Neutrophil (primary cell): Measurements from ENCODE around the gene ELOVL4.

ENCODE experiments used
- H3K27ac ChIP-seq: fragments of 200-600 bp; sonication (generic); 2 replicates; pipeline ENCODE4 v1.5.1; 2016; ENCODE audit warnings: mild to moderate bottlenecking, moderate library complexity
- H3K27me3 ChIP-seq: fragments of 200-600 bp; sonication (generic); 2 replicates; pipeline ENCODE4 v1.6.0; 2016; ENCODE audit warnings: mild to moderate bottlenecking
- H3K36me3 ChIP-seq: fragments of 200-600 bp; sonication (generic); 2 replicates; pipeline ENCODE4 v1.5.1; 2017
- H3K4me1 ChIP-seq, 2 experiments: fragments of 200-600 bp in 1 of 2; sonication (generic) in 1 of 2; 1 replicate in 1 of 2; 2 replicates in 1 of 2; pipeline versions ENCODE4 v1.5.1 to v1.6.1; 2013 to 2016; ENCODE audit warnings: low read depth in 1 of 2, low read length in 1 of 2, mild to moderate bottlenecking in 1 of 2, moderate library complexity in 1 of 2; ENCODE audit not compliant: control insufficient read depth in 1 of 2, insufficient read depth in 1 of 2
- H3K4me3 ChIP-seq, 2 experiments: fragments of 200-600 bp in 1 of 2; sonication (generic) in 1 of 2; 1 replicate in 1 of 2; 2 replicates in 1 of 2; pipeline ENCODE4 v1.5.1; 2013 to 2016; ENCODE audit warnings: low read depth in 1 of 2, low read length in 1 of 2, mild to moderate bottlenecking in 1 of 2, moderate library complexity in 1 of 2
- H3K9me3 ChIP-seq: fragments of 200-600 bp; sonication (generic); 2 replicates; pipeline ENCODE4 v1.5.1; 2016
- TF ChIP-seq, protein P1 (sequence below): fragments of 200-600 bp; sonication (generic); IDR thresholded peaks from 2 replicates; pipeline ENCODE4 v1.5.1; 2016; ENCODE audit warnings: antibody characterized with exemption

Gene ELOVL4

DNA sequence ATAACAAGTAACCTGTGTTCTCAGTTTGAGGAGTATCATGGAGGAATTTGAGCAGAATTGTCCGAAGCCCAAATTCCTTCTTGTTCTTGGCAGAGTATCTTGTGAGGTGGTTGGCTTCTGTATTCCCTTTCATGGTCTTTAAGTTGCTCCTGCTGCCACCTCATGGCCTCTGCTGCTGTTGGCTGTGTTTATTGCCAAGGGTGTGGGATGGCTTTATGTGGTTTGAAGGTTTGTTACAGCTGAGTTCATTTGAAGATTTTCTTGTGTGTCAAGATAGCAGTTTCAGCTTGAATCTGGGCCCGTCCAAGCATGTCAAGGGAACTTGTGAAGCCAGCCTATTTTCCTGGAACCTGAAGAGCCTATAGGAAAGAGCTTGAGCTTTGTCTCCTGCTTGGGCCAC is 36.9 kb upstream of the ELOVL4 start:
- TF ChIP-seq, protein P1, sequence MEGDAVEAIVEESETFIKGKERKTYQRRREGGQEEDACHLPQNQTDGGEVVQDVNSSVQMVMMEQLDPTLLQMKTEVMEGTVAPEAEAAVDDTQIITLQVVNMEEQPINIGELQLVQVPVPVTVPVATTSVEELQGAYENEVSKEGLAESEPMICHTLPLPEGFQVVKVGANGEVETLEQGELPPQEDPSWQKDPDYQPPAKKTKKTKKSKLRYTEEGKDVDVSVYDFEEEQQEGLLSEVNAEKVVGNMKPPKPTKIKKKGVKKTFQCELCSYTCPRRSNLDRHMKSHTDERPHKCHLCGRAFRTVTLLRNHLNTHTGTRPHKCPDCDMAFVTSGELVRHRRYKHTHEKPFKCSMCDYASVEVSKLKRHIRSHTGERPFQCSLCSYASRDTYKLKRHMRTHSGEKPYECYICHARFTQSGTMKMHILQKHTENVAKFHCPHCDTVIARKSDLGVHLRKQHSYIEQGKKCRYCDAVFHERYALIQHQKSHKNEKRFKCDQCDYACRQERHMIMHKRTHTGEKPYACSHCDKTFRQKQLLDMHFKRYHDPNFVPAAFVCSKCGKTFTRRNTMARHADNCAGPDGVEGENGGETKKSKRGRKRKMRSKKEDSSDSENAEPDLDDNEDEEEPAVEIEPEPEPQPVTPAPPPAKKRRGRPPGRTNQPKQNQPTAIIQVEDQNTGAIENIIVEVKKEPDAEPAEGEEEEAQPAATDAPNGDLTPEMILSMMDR: no peak
- Histone ChIP-seq H3K36me3 (no peaks in the 10 kb centered on the region), H3K9me3 (no peaks in the 10 kb centered on the region), H3K27ac (no peak overlapping the region), H3K27me3 (peaks cover 8% of the 10 kb centered on the region), H3K4me1 (no peaks in the 10 kb centered on the region), H3K4me3 (no peak overlapping the region)

GRCh38 chr6:79981652-79982051 is 34.3 kb upstream of the ELOVL4 start:
- Histone ChIP-seq H3K36me3 (no peaks in the 10 kb centered on the region), H3K9me3 (no peaks in the 10 kb centered on the region), H3K4me1 (no peaks in the 10 kb centered on the region), H3K27me3 (peaks cover 8% of the 10 kb centered on the region), H3K4me3 (no peak overlapping the region), H3K27ac (no peak overlapping the region)
- TF ChIP-seq, protein P1: no peak

DNA sequence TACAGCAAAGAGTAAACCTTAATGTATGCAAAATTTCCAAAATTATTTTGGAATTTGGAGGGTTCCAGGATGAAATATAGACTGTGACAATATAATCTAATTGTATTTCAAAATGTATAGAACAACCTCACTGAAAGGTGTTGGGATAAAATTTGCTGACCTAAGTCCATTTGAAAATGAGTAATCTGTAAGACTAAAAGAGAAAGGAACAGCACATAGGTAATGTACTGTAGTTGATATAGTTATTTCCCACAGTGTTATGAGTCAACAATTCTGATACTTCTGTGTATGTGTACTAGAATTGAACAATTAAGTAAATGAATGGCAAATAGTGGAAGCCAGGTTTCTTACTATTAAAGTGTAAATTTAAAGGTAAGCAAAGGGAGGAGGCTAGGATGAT is 23.8 kb upstream of the ELOVL4 start:
- Histone ChIP-seq H3K9me3 (no peaks in the 10 kb centered on the region), H3K4me3 (no peak overlapping the region), H3K36me3 (no peaks in the 10 kb centered on the region), H3K27me3 (no peaks in the 10 kb centered on the region), H3K27ac (no peak overlapping the region), H3K4me1 (no peaks in the 10 kb centered on the region)
- TF ChIP-seq, protein P1: no peak

GRCh38 chr6:79969784-79970183 is 22.4 kb upstream of the ELOVL4 start:
- Histone ChIP-seq H3K4me1 (no peaks in the 10 kb centered on the region), H3K4me3 (no peak overlapping the region), H3K9me3 (no peaks in the 10 kb centered on the region), H3K36me3 (no peaks in the 10 kb centered on the region), H3K27ac (no peak overlapping the region), H3K27me3 (no peaks in the 10 kb centered on the region)
- TF ChIP-seq, protein P1: no peak

- TF ChIP-seq, protein P1: no peak
- peaks cover 8% of the 10 kb centered on the region for H3K27me3 ChIP-seq
- H3K27ac ChIP-seq: no peak overlapping the region
- no peaks in the 10 kb centered on the region for H3K9me3 ChIP-seq
- no peak overlapping the region for H3K4me3 ChIP-seq
- no peaks in the 10 kb centered on the region for H3K36me3 ChIP-seq
- H3K4me1 ChIP-seq: no peaks in the 10 kb centered on the region
Measured at GRCh38 chr6:79967178-79967577, 19.8 kb upstream of the ELOVL4 start.

- TF ChIP-seq, protein P1: no peak
- Histone ChIP-seq H3K27ac (no peak overlapping the region), H3K4me1 (no peaks in the 10 kb centered on the region), H3K27me3 (peaks cover 18% of the 10 kb centered on the region), H3K4me3 (no peak overlapping the region), H3K36me3 (no peaks in the 10 kb centered on the region), H3K9me3 (no peaks in the 10 kb centered on the region)
Measured at GRCh38 chr6:79964607-79965081, 17.3 kb upstream of the ELOVL4 start.
